Osteocyte (in vitro differentiated cells): ENCODE measurements around the gene ANAPC10. TPM values are rescaled to one million over a fixed set of nuclear protein-coding genes. Genes with fewer than 3 reads are reported as not detected.

ENCODE experiments used
- DNase-seq: peaks from one replicate; pipeline ENCODE4 v3.0.0; 2021; ENCODE audit warnings: mixed read lengths; ENCODE audit not compliant: unreplicated experiment; ENCODE audit errors: extremely low spot score
- H3K27ac Mint-ChIP-seq: one replicate; pipeline ENCODE4 v1.8.0; 2021; ENCODE audit warnings: mild to moderate bottlenecking, mixed read lengths; ENCODE audit not compliant: unreplicated experiment
- H3K27me3 Mint-ChIP-seq: one replicate; pipeline ENCODE4 v1.8.0; 2021; ENCODE audit warnings: mixed read lengths; ENCODE audit not compliant: unreplicated experiment
- H3K36me3 Mint-ChIP-seq: one replicate; pipeline ENCODE4 v1.8.0; 2021; ENCODE audit warnings: mixed read lengths; ENCODE audit not compliant: unreplicated experiment
- H3K4me1 Mint-ChIP-seq: one replicate; pipeline ENCODE4 v1.8.0; 2021; ENCODE audit warnings: mixed read lengths; ENCODE audit not compliant: unreplicated experiment
- H3K4me3 Mint-ChIP-seq: one replicate; pipeline ENCODE4 v1.8.0; 2021; ENCODE audit warnings: mild to moderate bottlenecking, moderate library complexity, mixed read lengths; ENCODE audit not compliant: unreplicated experiment
- H3K9me3 Mint-ChIP-seq: one replicate; pipeline ENCODE4 v1.8.0; 2021; ENCODE audit warnings: mixed read lengths; ENCODE audit not compliant: unreplicated experiment
- CTCF ChIP-seq: fragments of 200-600 bp; sonication (generic); IDR thresholded peaks from 2 replicates; pipeline ENCODE4 v1.5.0; 2021; ENCODE audit warnings: antibody characterized with exemption, mild to moderate bottlenecking, moderate library complexity
- total RNA-seq: library from RNA; stranded (reverse); gene quantifications from 2 replicates; pipeline ENCODE4 v1.2.1, GENCODE V29; 2021

Gene ANAPC10
- total RNA-seq, 1 donor from 2014 or later, result 16.8 TPM

- Mint-ChIP-seq H3K4me1 (peaks cover 6% of the 10 kb centered on the region), H3K27me3 (no peaks in the 10 kb centered on the region), H3K36me3 (peaks cover 32% of the 10 kb centered on the region), H3K4me3 (no peak overlapping the region), H3K9me3 (peaks cover 14% of the 10 kb centered on the region), H3K27ac (no peak overlapping the region)
- no peak for TF ChIP-seq CTCF
- DNase-seq, result no peak
Observed at GRCh38 chr4:145075742-145076468, 22.1 kb downstream of the ANAPC10 start.

- no peaks in the 10 kb centered on the region for H3K27me3 Mint-ChIP-seq
- TF ChIP-seq CTCF, result no peak
- no peak overlapping the region for H3K27ac Mint-ChIP-seq
- H3K36me3 Mint-ChIP-seq, result peaks cover 8% of the 10 kb centered on the region
- DNase-seq, result no peak
- peaks cover 6% of the 10 kb centered on the region for H3K4me1 Mint-ChIP-seq
- no peak overlapping the region for H3K4me3 Mint-ChIP-seq
- no peaks in the 10 kb centered on the region for H3K9me3 Mint-ChIP-seq
Observed at GRCh38 chr4:145071560-145071959, 26.4 kb downstream of the ANAPC10 start.

GRCh38 chr4:145069361-145069760 is 28.6 kb downstream of the ANAPC10 start:
- Mint-ChIP-seq H3K36me3 (peaks cover 5% of the 10 kb centered on the region), H3K9me3 (no peaks in the 10 kb centered on the region), H3K4me1 (peaks cover 12% of the 10 kb centered on the region), H3K27me3 (no peaks in the 10 kb centered on the region), H3K27ac (no peak overlapping the region), H3K4me3 (no peak overlapping the region)
- DNase-seq, result no peak
- no peak for TF ChIP-seq CTCF

GRCh38 chr4:145066063-145066501 is 31.9 kb downstream of the ANAPC10 start:
- TF ChIP-seq CTCF, result no peak
- no peak for DNase-seq
- no peak overlapping the region for H3K4me3 Mint-ChIP-seq
- H3K4me1 Mint-ChIP-seq, result peaks cover 14% of the 10 kb centered on the region
- H3K27me3 Mint-ChIP-seq, result no peaks in the 10 kb centered on the region
- no peaks in the 10 kb centered on the region for H3K9me3 Mint-ChIP-seq
- peaks cover 14% of the 10 kb centered on the region for H3K36me3 Mint-ChIP-seq
- peak overlapping the region; percentile 8 for H3K27ac Mint-ChIP-seq

- no peaks in the 10 kb centered on the region for H3K27me3 Mint-ChIP-seq
- TF ChIP-seq CTCF, result peak; percentile 63
- peaks cover 10% of the 10 kb centered on the region for H3K36me3 Mint-ChIP-seq
- H3K27ac Mint-ChIP-seq, result no peak overlapping the region
- H3K4me1 Mint-ChIP-seq, result peaks cover 21% of the 10 kb centered on the region
- DNase-seq, result no peak
- no peaks in the 10 kb centered on the region for H3K9me3 Mint-ChIP-seq
- H3K4me3 Mint-ChIP-seq, result no peak overlapping the region
Observed at GRCh38 chr4:145061318-145061920, 36.6 kb downstream of the ANAPC10 start.
